ELF-1 (cell line): ENCODE measurements around the gene PRKACA.

Experiments
- DNase-seq: peaks from one replicate; pipeline ENCODE4 v3.0.0-alpha.2; 2016; ENCODE audit warnings: low read depth, low spot score

PRKACA gene

GRCh38 chr19:14116918-14117578 lies 514 bp downstream of the PRKACA start:
- DNase-seq = no peak

DNA sequence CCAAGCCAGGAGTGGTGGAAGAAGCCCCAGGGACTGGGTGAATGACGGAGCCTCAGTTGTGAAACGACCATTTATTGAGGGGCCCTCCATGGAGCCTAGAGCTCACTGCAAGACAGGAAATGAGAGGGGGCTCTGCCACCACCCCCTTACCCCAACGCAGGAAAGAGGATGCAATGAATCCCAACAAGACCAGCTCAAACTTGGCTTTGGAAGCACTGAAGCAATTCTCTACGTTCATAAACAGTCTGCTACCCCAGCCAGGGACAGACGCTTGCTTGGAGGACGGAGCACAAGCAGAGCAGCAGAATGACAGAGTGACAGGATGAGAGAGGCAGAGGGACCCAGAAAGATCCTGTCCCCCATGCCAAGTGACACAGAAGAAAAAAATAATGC lies 1.0 kb downstream of the PRKACA start:
- DNase-seq = no peak

- no peak for DNase-seq
Observed at GRCh38 chr19:14115756-14116155, 1.8 kb downstream of the PRKACA start.

GRCh38 chr19:14114854-14115253 lies 2.7 kb downstream of the PRKACA start:
- peak; percentile 53 for DNase-seq

DNA sequence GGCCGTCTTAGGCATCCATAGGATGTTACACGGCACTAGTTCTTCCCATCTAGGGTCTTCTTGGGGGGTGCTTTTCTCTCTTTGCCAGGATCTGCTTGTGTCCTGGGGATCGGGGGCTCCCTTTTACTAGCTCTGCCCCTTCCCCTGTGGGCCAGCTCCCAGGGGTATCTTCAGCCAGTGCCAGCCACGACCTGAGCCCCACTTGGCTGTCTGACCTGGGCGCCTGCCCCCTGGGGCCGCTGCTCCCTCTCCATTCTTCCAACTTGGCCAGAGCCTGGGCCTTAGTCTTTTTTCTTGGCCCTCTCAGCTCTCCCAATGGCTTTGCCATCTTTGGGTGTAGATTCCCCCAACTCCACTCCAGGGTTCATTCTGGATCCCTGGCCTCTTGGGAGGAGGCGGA lies 3.1 kb downstream of the PRKACA start:
- no peak for DNase-seq

- DNase-seq = peak; percentile 43
Observed at GRCh38 chr19:14113762-14114414, 3.7 kb downstream of the PRKACA start.

GRCh38 chr19:14112809-14113385 lies 4.7 kb downstream of the PRKACA start:
- DNase-seq = no peak

DNA sequence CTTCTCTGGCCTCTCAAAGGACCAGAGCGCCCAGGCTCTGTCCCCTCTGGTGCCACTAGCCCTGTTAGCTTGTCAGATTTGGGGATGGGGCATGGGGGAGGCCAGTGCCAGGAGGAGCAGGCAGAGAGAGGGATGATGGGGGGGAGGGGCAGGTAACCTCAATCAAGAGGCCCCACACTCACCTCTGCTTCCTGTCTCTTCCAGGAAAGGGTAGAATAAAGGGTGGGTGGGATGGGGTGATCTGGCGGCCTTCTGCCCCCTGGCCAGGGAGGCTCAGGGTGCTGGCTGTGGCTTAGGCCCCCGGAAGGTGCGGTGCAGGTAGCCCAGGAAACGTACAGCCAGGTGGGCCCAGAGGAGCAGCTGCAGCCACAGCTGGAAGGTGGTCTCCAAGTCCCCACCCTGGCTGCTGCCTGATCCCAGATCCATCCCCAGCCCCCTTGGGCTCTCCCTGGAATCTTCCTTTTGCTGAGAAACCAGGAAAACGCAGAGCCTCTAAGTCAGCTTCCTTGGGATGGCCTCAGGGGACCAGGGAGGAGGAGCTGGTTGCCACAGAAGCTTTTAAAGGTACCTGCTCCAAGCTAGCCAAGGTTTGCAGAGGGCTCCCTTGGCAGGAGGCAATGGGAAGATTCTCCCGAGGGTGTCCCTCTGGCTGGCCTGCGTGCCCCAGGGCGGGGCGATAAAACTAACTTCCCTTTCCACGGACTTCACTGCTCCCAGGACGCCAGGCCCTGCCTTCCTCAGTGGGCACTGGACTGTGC lies 5.3 kb downstream of the PRKACA start:
- DNase-seq = no peak

DNA sequence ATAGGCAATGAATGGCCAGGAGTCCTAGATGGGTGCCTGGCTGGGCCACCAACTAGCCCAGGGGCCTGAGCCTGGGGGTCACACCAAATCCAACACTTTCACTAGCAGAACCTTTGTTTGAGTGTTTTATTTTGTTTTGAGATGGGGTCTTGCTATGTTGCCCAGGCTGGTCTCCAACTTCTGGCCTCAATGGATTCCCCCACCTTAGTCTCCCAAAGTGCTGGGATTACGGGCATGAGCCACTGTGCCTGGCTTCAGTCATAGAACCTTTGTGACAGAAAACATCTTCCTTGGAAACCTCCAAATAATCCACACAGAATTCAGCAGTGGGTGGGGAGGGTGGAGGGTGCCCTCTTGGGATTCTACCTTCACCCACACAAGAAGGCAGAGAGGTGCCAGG lies 6.1 kb downstream of the PRKACA start:
- no peak for DNase-seq

DNA sequence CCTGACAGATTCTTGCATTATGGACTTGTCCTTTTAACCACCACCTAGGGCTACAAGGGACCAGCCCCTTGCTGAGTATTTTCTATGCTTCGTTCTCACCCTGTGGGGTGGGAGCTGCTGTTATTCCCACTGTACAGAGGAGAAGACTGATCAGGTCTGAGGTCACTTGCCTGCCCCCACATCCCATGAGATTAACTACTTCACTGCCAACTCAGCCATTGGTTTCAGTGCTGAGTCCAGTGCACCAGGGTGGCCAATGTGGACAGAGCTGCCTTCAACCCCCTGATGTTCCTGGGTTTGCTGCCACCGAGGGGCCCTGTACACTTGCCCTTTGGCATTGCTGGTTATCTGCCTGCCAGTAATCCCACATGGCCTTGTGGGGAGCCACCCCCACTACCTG lies 6.9 kb downstream of the PRKACA start:
- DNase-seq = no peak

DNA sequence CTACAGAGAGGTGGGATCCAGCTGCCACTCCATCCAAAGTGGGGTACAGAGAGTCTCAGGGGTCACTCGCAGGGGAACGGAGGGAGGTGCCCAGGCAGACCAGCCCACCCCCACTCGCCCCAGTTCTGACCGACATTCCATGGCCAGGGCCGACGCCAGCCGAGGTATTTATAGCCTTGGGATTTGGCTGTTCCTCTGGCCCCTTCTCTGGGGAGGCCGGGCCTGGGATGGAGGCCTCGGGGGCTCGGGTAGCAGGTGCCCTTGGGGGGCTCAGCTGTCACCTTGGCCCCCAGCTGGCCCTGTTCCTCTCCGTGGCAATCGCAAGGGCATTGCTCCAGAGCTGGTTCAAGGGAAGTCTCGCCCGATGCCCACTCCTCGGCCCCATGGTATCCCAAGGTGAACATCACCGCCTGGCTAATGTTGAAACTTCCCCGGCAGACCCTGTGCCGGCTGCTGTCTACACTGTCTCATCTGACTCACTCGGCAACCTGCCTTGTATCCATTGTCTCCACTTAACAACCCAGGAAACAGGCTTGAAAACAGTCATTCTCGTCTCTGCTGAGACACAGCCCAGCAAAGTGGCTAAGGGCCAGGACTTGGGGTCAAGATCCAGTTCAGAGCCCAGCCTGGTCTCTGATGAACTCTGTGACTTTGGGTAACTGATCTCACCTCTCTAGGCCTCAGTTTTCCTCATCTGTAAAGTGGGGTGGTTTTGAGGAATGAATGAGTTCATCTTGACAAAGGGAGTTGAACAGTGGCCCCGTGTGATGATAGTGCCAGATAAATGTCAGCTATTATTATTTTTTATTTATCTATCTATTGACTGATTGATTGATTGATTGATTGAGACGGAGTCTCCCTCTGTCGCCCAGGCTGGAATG lies 9.7 kb downstream of the PRKACA start:
- DNase-seq = no peak

DNA sequence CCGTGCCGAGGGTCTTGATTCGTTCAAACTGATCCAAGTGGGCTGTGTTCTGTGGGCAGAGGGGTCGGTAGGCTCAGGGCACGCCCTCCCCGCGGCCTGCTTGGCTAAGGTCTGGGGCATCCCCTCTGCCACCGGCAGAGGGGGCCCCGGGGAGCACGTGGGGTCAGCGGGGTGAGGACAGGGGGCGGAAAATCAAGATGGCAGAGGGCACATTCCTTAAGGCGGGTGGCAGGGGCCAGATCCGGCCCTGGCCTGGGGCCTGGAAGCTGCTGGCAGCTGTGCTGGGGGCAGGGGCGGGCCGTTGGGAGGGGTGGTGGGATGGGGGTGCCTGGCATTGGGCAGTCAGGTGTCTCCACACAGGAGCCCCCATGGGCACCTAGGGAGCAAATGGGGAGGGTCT lies 10.7 kb downstream of the PRKACA start:
- no peak for DNase-seq

- DNase-seq = no peak
Observed at GRCh38 chr19:14105680-14106079, 11.9 kb downstream of the PRKACA start.

GRCh38 chr19:14103310-14103709 lies 14.3 kb downstream of the PRKACA start:
- no peak for DNase-seq

GRCh38 chr19:14102756-14103155 lies 14.8 kb downstream of the PRKACA start:
- no peak for DNase-seq

DNA sequence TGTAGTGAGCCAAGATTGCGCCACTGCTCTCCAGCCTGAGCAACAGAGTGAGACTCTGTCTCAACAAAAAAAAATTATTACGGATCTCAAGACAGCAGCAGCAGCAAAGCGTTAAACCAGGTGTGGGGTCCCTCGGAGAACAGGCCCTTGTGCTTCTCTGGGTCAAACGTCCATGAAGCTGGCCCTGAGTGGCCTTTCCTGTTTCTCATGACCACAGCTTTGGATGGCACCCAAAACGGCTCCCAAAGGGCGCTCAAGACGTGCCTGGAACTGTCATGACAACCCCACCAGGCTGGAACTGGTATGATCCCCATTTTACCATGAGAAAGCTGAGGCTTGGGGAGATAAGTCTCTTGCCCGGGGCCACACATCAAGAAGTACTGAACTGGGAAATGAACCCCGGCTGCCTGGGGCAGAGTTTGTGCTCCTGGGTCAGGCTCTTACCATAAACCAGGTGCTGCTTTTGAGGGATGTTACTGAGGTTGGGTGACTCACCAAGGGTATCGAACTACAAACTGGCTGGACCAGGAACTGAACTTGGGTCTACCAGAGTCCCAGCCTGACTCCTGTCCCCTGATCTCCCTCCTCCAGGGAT lies 15.4 kb downstream of the PRKACA start:
- DNase-seq = no peak

DNA sequence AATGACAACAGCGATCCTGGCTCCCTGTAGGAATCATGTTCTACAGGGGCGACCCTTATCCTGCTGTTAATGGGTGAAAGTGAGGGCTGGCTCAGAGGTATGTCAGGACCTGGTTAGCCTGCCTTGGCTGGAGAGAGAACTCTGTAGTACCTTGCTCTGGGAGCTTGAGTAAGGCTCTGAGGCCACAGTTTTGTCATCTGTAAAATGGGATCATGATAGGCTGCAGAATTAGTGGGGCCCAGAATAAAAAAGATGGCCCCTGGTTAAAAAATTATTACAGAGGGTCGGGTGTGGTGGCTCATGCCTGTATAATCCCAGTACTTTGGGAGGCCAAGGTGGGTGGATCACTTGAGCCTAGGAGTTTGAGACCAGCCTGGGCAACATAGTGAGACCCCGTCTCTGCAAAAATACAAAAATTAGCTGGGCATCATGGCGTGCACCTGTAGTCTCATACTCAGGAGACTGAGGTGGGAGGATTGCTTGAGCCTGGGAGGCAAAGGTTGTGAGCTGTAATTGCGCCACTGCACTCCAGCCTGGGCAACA lies 16.5 kb downstream of the PRKACA start:
- DNase-seq = no peak

DNA sequence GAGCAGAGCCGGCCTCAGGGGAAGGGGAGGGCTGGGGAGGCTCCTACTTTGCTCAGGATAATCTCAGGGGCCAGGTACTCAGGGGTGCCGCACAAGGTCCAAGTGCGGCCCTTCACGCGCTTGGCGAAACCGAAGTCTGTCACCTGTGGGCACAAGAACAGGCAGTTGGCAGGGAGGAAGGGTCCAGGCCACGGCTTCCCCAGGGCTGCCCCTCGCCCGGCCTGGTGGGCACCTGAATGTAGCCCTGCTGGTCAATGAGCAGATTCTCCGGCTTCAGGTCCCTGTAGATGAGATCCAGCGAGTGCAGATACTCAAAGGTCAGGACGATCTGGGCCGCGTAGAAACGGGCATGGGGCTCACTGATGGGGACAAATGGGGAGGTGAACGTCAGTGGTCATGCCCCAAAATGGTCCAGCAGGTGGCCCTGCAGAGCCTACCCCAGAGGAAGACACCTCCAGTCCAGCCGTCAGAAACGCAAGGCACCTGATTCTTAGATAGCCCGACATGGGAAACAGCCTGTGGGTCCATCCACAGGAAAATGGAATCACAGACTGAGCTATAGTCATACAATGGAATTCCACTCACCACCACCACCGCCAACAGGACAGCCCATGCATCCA lies 19.9 kb downstream of the PRKACA start:
- no peak for DNase-seq

GRCh38 chr19:14096272-14096992 lies 21.1 kb downstream of the PRKACA start:
- no peak for DNase-seq

DNA sequence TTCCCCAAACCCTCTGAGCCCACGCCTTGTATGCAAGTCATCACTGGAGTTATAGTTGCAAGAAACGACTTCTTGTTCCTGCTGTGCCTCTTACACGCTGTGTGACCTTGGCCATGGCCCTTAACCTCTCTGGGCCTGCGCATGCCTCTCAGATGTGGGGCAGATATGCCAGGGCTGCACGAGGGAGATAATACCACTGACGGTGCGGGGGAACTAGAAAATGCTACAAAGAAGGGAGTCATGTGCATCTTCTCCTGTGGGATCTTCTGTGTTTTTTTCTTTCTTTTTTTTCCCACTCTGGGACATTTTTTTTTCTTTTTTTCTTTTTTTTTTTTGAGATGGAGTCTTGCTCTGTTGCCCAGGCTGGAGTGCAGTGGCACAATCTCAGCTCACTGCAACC lies 22.7 kb downstream of the PRKACA start:
- DNase-seq = no peak
